DMS114 treated with DMSO at 0.1 percent for 48 hours (cell line): ENCODE data around the gene KRT81.
"Not testable (repeated sequence)": the region's sequence is repeated elsewhere in the genome, so short reads cannot be mapped to it uniquely, and the experiment has no call there.

Experiments
- DNase-seq: peaks from one replicate; lab custom pipeline; 2025; ENCODE audit not compliant: unreplicated experiment; lab: John Stamatoyannopoulos, UW

The KRT81 gene

GRCh38 chr12:52245259-52245961, 45.9 kb downstream of the KRT81 start:
- no peak for DNase-seq

- DNase-seq: no peak
These were observed 46.7 kb downstream of the KRT81 start for GRCh38 chr12:52244615-52244994.

- DNase-seq: no peak
These were observed 47.3 kb downstream of the KRT81 start for GRCh38 chr12:52243856-52244614.

- DNase-seq: no peak
These were observed 48.0 kb downstream of the KRT81 start for GRCh38 chr12:52243259-52243855.

GRCh38 chr12:52242442-52243258, 48.7 kb downstream of the KRT81 start:
- DNase-seq: no peak

GRCh38 chr12:52241205-52241842, 50.0 kb downstream of the KRT81 start:
- DNase-seq: no peak

- not testable (repeated sequence) for DNase-seq
These were observed 51.1 kb downstream of the KRT81 start for GRCh38 chr12:52240247-52240646.

- DNase-seq: no peak
These were observed 51.6 kb downstream of the KRT81 start for GRCh38 chr12:52239767-52240166.

- DNase-seq: no peak
These were observed 52.3 kb downstream of the KRT81 start for GRCh38 chr12:52238916-52239646.

GRCh38 chr12:52238207-52238840, 53.0 kb downstream of the KRT81 start:
- DNase-seq: no peak

GRCh38 chr12:52236386-52237050, 54.8 kb downstream of the KRT81 start:
- no peak for DNase-seq
